Measurements from ENCODE around the gene CSNK1G1.

- TF ChIP-seq CTCF (IDR thresholded peaks at IDR 0.05; ENCODE audit: low read depth, low read length) (no peak), EZH2phosphoT487 (IDR thresholded peaks at IDR 0.05; ENCODE audit: low read depth) (no peak)
Measured at GRCh38 chr15:64164436-64164835, 191.5 kb downstream of the CSNK1G1 start.

Measured in OCI-LY3 (cell line).